Loucy (cell line): ENCODE results near the gene CACNG5.

Experiments
- CTCF ChIP-seq: fragments of 200-600 bp; sonication (generic); conservative IDR thresholded peaks from 2 replicates; pipeline ENCODE4 v1.5.1; 2014; ENCODE audit warnings: mild to moderate bottlenecking, antibody characterized with exemption, low read length
- EZH2phosphoT487 ChIP-seq: fragments of 200-600 bp; IDR thresholded peaks from 2 replicates; pipeline ENCODE4 v1.6.1; 2018; ENCODE audit warnings: antibody characterized with exemption, mild to moderate bottlenecking, moderate library complexity, borderline replicate concordance

GRCh38 chr17:66829883-66830282 is 5.0 kb upstream of the CACNG5 start:
- no peak for TF ChIP-seq CTCF
- no peak for TF ChIP-seq EZH2phosphoT487
